Mucosa of descending colon (tissue), 3 donors: ENCODE measurements around the gene ACKR3. TPM values are rescaled to one million over a fixed set of nuclear protein-coding genes. Genes with fewer than 3 reads are reported as not detected.

ENCODE experiments used
- ATAC-seq: fragments of 200-7000 bp; cut with Tn5 transposase; one replicate; pipeline ENCODE4 v1.9.1; 2020; ENCODE audit warnings: mild to moderate bottlenecking, moderate library complexity
- DNase-seq, 3 donors: peaks; one replicate each; pipeline ENCODE4 v3.0.0-alpha.2; 2020
- H3K36me3 ChIP-seq: fragments of 200-600 bp; one replicate; pipeline ENCODE4 v1.8.0; 2021; ENCODE audit warnings: low read depth, mild to moderate bottlenecking
- H3K4me1 ChIP-seq: fragments of 200-600 bp; one replicate; pipeline ENCODE4 v1.8.0; 2021; ENCODE audit warnings: low read depth, mild to moderate bottlenecking
- H3K4me3 ChIP-seq: fragments of 200-600 bp; one replicate; pipeline ENCODE4 v1.8.0; 2021; ENCODE audit warnings: mild to moderate bottlenecking
- H3K9me3 ChIP-seq: fragments of 200-600 bp; one replicate; pipeline ENCODE4 v1.8.0; 2021; ENCODE audit warnings: mild to moderate bottlenecking
- CTCF ChIP-seq: fragments of 200-600 bp; IDR thresholded peaks from one replicate; pipeline ENCODE4 v1.8.0; 2022; ENCODE audit warnings: antibody characterized with exemption, mild to moderate bottlenecking
- intact Hi-C, 2 donors: fragments of 100-400 bp; cut with DNase I in 1 of 2; cut with micrococcal nuclease in 1 of 2; formaldehyde crosslinking; loops; one replicate each; pipeline versions ENCODE4 v1.11.0 to v1.11.1; 2022; cut with DNase I, micrococcal nuclease
- total RNA-seq, 3 donors: library from RNA; stranded (reverse); fragmentation: NEBNext Ultra II Directional in 2 of 3; extraction: Animal tissue kit (Norgen Biotek cat#: 25700) in 2 of 3; gene quantifications; one replicate each; pipeline versions ENCODE4 v1.2.1 to v1.2.4, GENCODE V29; 2021 to 2023
- donor health status: DM: no; HTN: no; CAD: no; lungs with moderate emphysema.
- donor health status: DM: no; HTN: no; CAD: no.
- donor health status: DM: no; HTN: yes; CAD: no.

Gene ACKR3
- total RNA-seq, 3 donors from 2014 or later = 8.0 to 17.9 (median 11.9) TPM

- no peaks in the 10 kb centered on the region for H3K36me3 ChIP-seq
- no peaks in the 10 kb centered on the region for H3K9me3 ChIP-seq
- intact Hi-C loops = no loop called here
- no peaks in the 10 kb centered on the region for H3K4me1 ChIP-seq
- TF ChIP-seq CTCF = no peak
- ATAC-seq (no peak), DNase-seq (no peak)
- no peak overlapping the region for H3K4me3 ChIP-seq
Measured at GRCh38 chr2:236625156-236625690, 55.6 kb downstream of the ACKR3 start.

- Histone ChIP-seq H3K9me3 (no peaks in the 10 kb centered on the region), H3K36me3 (no peaks in the 10 kb centered on the region), H3K4me1 (no peaks in the 10 kb centered on the region), H3K4me3 (no peak overlapping the region)
- ATAC-seq (no peak), DNase-seq (no peak)
- TF ChIP-seq CTCF = no peak
- intact Hi-C loops = no loop called here
Measured at GRCh38 chr2:236626391-236627150, 56.9 kb downstream of the ACKR3 start.

- no peak for TF ChIP-seq CTCF
- DNase-seq (no peak), ATAC-seq (no peak)
- intact Hi-C loops = no loop called here
- Histone ChIP-seq H3K9me3 (no peaks in the 10 kb centered on the region), H3K36me3 (no peaks in the 10 kb centered on the region), H3K4me1 (no peaks in the 10 kb centered on the region), H3K4me3 (no peak overlapping the region)
Measured at GRCh38 chr2:236627193-236627592, 57.6 kb downstream of the ACKR3 start.

- no peak for TF ChIP-seq CTCF
- no peak for DNase-seq
- intact Hi-C loops = no loop called here
- no peak for ATAC-seq
- Histone ChIP-seq H3K4me3 (no peak overlapping the region), H3K36me3 (no peaks in the 10 kb centered on the region), H3K4me1 (no peaks in the 10 kb centered on the region), H3K9me3 (no peaks in the 10 kb centered on the region)
Measured at GRCh38 chr2:236627841-236628240, 58.2 kb downstream of the ACKR3 start.

- Histone ChIP-seq H3K4me1 (no peaks in the 10 kb centered on the region), H3K36me3 (no peaks in the 10 kb centered on the region), H3K9me3 (no peaks in the 10 kb centered on the region), H3K4me3 (no peak overlapping the region)
- intact Hi-C loops = no loop called here
- ATAC-seq (no peak), DNase-seq (no peak)
- no peak for TF ChIP-seq CTCF
Measured at GRCh38 chr2:236628256-236628901, 58.8 kb downstream of the ACKR3 start.
